C4-2B (cell line): ENCODE measurements around the gene KLF4.
"Not testable (repeated sequence)": the region's sequence is repeated elsewhere in the genome, so short reads cannot be mapped to it uniquely, and the experiment has no call there.

Experiments
- H3K27ac ChIP-seq: fragments of 450-650 bp; 2 replicates; pipeline ENCODE4 v1.5.1; 2017
- CTCF ChIP-seq: fragments of 450-650 bp; conservative IDR thresholded peaks from 2 replicates; pipeline ENCODE4 v1.5.1; 2017; ENCODE audit warnings: mild to moderate bottlenecking
- ZFX ChIP-seq: fragments of 450-650 bp; IDR thresholded peaks from 2 replicates; pipeline ENCODE4 v1.6.1; 2017

The KLF4 gene

GRCh38 chr9:107518037-107518807, 28.7 kb upstream of the KLF4 start:
- TF ChIP-seq CTCF = no peak
- H3K27ac ChIP-seq = peak overlapping the region; percentile 22; the same call in 1 of the 2 replicates

GRCh38 chr9:107513464-107514100, 24.0 kb upstream of the KLF4 start:
- no peak for TF ChIP-seq CTCF
- no peak for TF ChIP-seq ZFX
- no peak overlapping the region for H3K27ac ChIP-seq

GRCh38 chr9:107504585-107505455, 15.3 kb upstream of the KLF4 start:
- peak overlapping the region; percentile 73 for H3K27ac ChIP-seq
- TF ChIP-seq CTCF (no peak), ZFX (no peak)

- H3K27ac ChIP-seq = no peak overlapping the region
- TF ChIP-seq ZFX (no peak), CTCF (no peak)
Observed at GRCh38 chr9:107502464-107502863, 12.9 kb upstream of the KLF4 start.

GRCh38 chr9:107500421-107501200, 11.0 kb upstream of the KLF4 start:
- H3K27ac ChIP-seq = not testable (repeated sequence)

- TF ChIP-seq ZFX = no peak
- TF ChIP-seq CTCF = no peak
- no peak overlapping the region for H3K27ac ChIP-seq
Observed at GRCh38 chr9:107496976-107497375, 7.4 kb upstream of the KLF4 start.

GRCh38 chr9:107492381-107492970, 2.9 kb upstream of the KLF4 start:
- no peak overlapping the region for H3K27ac ChIP-seq
- TF ChIP-seq CTCF (no peak), ZFX (no peak)
